Glutamatergic neuron (in vitro differentiated cells): ENCODE results near the gene HOXC9. TPM values are rescaled to one million over a fixed set of nuclear protein-coding genes. Genes with fewer than 3 reads are reported as not detected.

Experiments used
- DNase-seq: peaks from one replicate; pipeline ENCODE4 v3.0.0; 2022
- H3K27ac Mint-ChIP-seq: one replicate; pipeline ENCODE4 v1.8.0; 2020; ENCODE audit warnings: mild to moderate bottlenecking, mixed read lengths, inconsistent platforms; ENCODE audit not compliant: unreplicated experiment
- H3K27me3 Mint-ChIP-seq: one replicate; pipeline ENCODE4 v1.8.0; 2020; ENCODE audit warnings: mild to moderate bottlenecking, moderate library complexity, mixed read lengths, inconsistent platforms; ENCODE audit not compliant: unreplicated experiment
- H3K36me3 Mint-ChIP-seq: one replicate; pipeline ENCODE4 v1.8.0; 2020; ENCODE audit warnings: mild to moderate bottlenecking, mixed read lengths, inconsistent platforms; ENCODE audit not compliant: unreplicated experiment
- H3K4me1 Mint-ChIP-seq: one replicate; pipeline ENCODE4 v1.8.0; 2020; ENCODE audit warnings: mild to moderate bottlenecking, low read depth, mixed read lengths, inconsistent platforms; ENCODE audit not compliant: unreplicated experiment
- H3K4me3 Mint-ChIP-seq: one replicate; pipeline ENCODE4 v1.8.0; 2020; ENCODE audit warnings: mild to moderate bottlenecking, mixed read lengths, inconsistent platforms; ENCODE audit not compliant: unreplicated experiment
- H3K9me3 Mint-ChIP-seq: one replicate; pipeline ENCODE4 v1.8.0; 2020; ENCODE audit warnings: mild to moderate bottlenecking, moderate library complexity, mixed read lengths, inconsistent platforms; ENCODE audit not compliant: unreplicated experiment
- total RNA-seq: library from RNA; stranded (reverse); fragmentation: NEBNext Ultra II Directional; extraction: Animal tissue kit (Norgen Biotek cat#: 25700); gene quantifications from one replicate; pipeline ENCODE4 v1.2.1, GENCODE V29; 2021; ENCODE audit not compliant: unreplicated experiment
- TF ChIP-seq, protein P1 (sequence below): fragments of 200-600 bp; sonication (generic); IDR thresholded peaks from one replicate; pipeline ENCODE4 v1.5.0; 2021; ENCODE audit not compliant: partially characterized antibody, unreplicated experiment

Gene HOXC9
- total RNA-seq, 1 donor from 2014 or later: not detected

DNA sequence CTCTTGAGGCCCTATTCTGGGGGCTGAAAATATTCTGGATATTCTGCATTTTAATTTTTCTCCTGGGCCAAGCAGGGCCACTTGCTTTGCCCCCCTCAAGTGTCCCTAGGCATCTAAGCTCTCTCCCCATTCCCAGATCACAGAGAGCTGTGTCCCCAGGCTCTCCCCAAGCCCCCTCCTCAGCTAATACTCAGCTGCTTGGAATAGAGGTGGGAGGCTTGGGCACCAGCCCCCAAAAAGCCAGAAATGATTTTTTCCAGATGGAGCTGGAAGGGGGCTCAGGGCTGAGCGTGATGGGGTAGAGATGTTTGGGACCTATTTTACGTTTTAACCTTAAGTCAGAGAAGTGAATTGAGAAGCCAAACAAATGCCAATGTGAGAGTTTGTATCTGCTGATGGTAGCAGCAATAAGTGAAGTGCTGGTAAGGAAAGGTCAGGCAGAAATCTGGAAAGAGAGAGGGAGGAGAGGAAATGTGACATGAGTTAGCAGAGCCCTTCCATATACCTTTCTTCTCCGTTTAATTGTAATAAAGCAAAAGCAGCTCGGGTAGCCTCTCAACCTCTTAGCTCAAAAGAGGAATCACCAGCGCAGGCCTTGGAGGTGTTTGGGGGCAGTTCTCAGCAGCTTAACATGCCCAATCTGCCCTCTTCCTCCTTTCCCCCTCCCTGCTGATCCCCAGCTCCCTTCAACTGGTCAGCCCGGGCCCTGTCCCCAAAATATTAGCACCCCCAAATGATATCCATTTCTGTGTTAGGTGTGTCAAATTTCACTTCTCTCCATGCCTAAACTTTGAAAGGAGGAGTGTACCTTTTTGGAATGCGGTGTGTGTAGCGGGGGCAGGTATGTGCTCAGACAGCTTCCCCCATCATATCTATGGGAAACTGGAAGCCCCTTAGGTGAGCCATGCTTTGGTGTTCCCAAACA, 23.3 kb downstream of the HOXC9 start:
- peaks cover 44% of the 10 kb centered on the region for H3K27me3 Mint-ChIP-seq
- TF ChIP-seq, protein P1, sequence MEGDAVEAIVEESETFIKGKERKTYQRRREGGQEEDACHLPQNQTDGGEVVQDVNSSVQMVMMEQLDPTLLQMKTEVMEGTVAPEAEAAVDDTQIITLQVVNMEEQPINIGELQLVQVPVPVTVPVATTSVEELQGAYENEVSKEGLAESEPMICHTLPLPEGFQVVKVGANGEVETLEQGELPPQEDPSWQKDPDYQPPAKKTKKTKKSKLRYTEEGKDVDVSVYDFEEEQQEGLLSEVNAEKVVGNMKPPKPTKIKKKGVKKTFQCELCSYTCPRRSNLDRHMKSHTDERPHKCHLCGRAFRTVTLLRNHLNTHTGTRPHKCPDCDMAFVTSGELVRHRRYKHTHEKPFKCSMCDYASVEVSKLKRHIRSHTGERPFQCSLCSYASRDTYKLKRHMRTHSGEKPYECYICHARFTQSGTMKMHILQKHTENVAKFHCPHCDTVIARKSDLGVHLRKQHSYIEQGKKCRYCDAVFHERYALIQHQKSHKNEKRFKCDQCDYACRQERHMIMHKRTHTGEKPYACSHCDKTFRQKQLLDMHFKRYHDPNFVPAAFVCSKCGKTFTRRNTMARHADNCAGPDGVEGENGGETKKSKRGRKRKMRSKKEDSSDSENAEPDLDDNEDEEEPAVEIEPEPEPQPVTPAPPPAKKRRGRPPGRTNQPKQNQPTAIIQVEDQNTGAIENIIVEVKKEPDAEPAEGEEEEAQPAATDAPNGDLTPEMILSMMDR: no peak
- no peak for DNase-seq
- peaks cover 2% of the 10 kb centered on the region for H3K9me3 Mint-ChIP-seq
- H3K36me3 Mint-ChIP-seq: no peaks in the 10 kb centered on the region
- H3K4me3 Mint-ChIP-seq: no peak overlapping the region
- no peak overlapping the region for H3K27ac Mint-ChIP-seq
- peaks cover 3% of the 10 kb centered on the region for H3K4me1 Mint-ChIP-seq

GRCh38 chr12:54024127-54024526, 24.2 kb downstream of the HOXC9 start:
- Mint-ChIP-seq H3K4me1 (peaks cover 3% of the 10 kb centered on the region), H3K36me3 (no peaks in the 10 kb centered on the region), H3K27me3 (peaks cover 49% of the 10 kb centered on the region), H3K27ac (no peak overlapping the region), H3K4me3 (no peak overlapping the region), H3K9me3 (peaks cover 2% of the 10 kb centered on the region)
- TF ChIP-seq, protein P1: no peak
- DNase-seq: no peak

DNA sequence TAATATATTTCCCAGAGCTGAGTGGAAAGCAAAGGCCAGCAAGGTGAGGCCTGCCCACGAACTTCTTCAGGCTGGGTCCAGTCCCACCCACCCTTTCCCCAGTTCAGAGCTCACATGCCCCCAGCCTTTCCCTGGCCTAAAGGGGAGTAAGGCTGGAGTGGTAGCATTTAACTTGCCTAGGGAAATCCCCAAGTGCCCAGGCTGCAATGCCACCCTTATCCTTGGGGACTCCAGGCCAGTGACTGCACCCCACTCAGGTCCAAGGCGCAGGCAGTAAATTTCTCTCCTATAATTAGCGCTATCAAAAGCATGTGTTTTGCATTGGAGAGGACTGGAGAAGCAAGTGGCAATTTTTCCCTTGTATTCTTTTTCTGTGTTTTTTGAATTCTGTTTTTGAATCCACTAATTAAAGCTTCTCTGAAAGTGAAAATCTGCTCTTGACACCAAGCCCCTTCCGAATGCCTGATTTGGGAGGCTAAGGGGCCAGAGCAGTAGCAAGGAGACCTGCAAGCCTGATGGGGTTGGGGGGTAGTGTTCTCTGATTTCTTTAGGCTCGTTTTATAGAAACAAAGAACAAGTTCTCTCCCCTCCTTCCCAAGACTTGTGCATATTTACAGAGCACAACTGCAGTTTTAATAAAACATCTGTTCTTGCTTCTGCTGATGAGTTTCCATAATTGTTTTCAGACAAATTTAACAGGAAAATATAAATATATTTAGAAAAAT, 24.8 kb downstream of the HOXC9 start:
- Mint-ChIP-seq H3K9me3 (peaks cover 2% of the 10 kb centered on the region), H3K27ac (no peak overlapping the region), H3K4me3 (no peak overlapping the region), H3K36me3 (no peaks in the 10 kb centered on the region), H3K4me1 (peaks cover 3% of the 10 kb centered on the region), H3K27me3 (peaks cover 48% of the 10 kb centered on the region)
- TF ChIP-seq, protein P1: no peak
- DNase-seq: no peak

DNA sequence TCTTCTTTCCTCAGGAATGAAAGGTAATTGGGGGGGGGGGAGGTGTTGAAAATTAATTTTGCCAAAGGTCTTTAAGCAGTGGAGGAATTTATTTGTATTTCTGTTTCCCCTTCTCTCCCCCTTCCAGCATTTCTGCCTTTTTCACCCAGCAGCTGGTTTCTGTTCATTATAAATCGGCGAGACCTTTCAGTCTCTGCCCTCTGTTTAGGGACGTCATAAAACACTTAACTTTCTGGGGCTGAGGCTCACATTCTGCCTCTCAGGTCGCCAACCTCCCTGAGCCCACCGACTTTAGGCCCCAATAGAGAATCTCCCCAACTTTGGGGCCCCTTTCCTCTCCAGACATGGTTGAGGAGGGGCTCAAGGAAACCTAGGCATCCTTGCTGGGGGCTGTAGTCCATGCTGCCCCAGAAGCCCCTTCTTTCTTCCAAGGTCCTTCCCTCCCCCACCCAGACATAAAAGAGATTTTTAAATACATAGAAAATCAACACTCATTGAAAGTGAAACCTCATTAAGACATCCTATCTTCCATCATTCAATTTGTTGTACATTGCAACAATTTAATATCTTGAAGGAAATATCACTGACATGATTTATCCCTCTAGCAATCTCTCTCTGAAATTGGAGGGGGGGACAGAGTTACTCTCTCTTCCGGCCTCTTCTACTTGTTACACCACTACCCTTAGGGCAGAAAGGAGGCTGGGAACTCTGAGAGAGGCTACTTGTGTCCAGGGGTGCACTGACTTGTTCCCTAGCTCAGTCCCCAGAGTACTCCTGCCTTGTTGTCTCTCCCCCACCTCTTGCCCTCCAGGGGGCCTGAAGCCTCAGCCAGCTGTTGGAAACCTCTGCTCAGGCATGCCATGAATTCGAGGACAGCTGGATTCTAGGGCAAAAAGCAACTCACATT, 25.8 kb downstream of the HOXC9 start:
- Mint-ChIP-seq H3K4me1 (peaks cover 4% of the 10 kb centered on the region), H3K9me3 (peaks cover 2% of the 10 kb centered on the region), H3K27me3 (peaks cover 45% of the 10 kb centered on the region), H3K27ac (no peak overlapping the region), H3K36me3 (no peaks in the 10 kb centered on the region), H3K4me3 (no peak overlapping the region)
- TF ChIP-seq, protein P1: no peak
- DNase-seq: no peak
